Activated naive CD8-positive, alpha-beta T cell treated with anti-CD3 and anti-CD28 coated beads, Interleukin-2, amount 50 U/mL, for 24 hours (primary cell): ENCODE measurements around the gene E2F4.
A peak's percentile ranks its signal among the peaks of the same experiment; 100 is the strongest.

Experiments
- ATAC-seq: fragments of 150-1000 bp; cut with Tn5 transposase; one replicate; pipeline ENCODE4 v1.10.0; 2021
- DNase-seq: peaks from one replicate; pipeline ENCODE4 v3.0.0; 2021
- H3K27ac Mint-ChIP-seq: one replicate; pipeline ENCODE4 v1.8.0; 2021; ENCODE audit warnings: mild to moderate bottlenecking, mixed read lengths
- H3K27me3 Mint-ChIP-seq: one replicate; pipeline ENCODE4 v1.8.0; 2021; ENCODE audit warnings: mixed read lengths
- H3K36me3 Mint-ChIP-seq: one replicate; pipeline ENCODE4 v1.8.0; 2021; ENCODE audit warnings: low read depth, mixed read lengths
- H3K4me1 Mint-ChIP-seq: one replicate; pipeline ENCODE4 v1.8.0; 2021; ENCODE audit warnings: mixed read lengths
- H3K4me3 Mint-ChIP-seq: one replicate; pipeline ENCODE4 v1.8.0; 2021; ENCODE audit warnings: mild to moderate bottlenecking, moderate library complexity, mixed read lengths
- H3K9me3 Mint-ChIP-seq: one replicate; pipeline ENCODE4 v1.8.0; 2021; ENCODE audit warnings: mixed read lengths

The E2F4 gene

DNA sequence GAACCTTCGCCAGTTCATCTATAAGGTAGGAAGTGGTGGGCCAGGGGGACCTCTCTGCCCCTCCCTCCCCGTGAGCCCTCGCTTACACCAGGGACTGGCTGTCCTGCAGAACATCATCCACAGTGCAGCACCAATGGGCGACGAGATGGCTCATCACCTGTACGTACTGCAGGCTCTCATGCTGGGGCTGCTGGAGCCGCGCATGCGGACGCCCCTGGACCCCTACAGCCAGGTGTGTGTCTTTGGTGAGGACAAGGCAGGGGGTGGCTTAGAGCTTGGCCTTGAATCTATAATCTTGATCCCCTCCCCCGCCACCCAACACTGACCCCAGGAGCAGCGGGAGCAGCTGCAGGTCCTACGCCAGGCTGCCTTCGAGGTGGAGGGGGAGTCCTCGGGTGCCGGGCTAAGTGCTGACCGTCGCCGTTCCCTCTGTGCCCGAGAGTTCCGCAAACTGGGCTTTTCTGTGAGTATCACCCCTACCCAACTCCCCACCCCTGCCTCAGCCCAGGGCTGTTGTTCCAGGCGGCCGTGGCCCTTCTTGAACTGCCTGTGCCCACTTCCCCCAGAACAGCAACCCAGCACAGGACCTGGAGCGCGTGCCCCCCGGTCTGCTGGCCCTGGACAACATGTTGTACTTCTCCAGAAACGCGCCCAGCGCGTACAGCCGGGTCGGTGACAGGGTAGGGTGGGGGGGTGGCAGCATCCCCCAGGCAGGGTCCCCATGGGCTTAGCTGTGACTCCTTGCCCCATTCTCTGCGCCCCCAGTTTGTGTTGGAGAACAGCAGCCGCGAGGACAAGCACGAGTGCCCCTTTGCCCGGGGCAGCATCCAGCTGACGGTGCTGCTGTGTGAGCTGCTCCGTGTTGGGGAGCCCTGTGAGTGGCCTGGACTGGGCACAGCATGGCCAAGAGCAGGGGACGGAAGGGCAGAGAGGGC lies 9.7 kb downstream of the E2F4 start:
- ATAC-seq: no peak
- Mint-ChIP-seq H3K9me3 (no peaks in the 10 kb centered on the region), H3K4me3 (no peak overlapping the region), H3K27me3 (no peaks in the 10 kb centered on the region), H3K36me3 (peaks cover 19% of the 10 kb centered on the region), H3K27ac (no peak overlapping the region), H3K4me1 (peaks cover 2% of the 10 kb centered on the region)
- DNase-seq: no peak

DNA sequence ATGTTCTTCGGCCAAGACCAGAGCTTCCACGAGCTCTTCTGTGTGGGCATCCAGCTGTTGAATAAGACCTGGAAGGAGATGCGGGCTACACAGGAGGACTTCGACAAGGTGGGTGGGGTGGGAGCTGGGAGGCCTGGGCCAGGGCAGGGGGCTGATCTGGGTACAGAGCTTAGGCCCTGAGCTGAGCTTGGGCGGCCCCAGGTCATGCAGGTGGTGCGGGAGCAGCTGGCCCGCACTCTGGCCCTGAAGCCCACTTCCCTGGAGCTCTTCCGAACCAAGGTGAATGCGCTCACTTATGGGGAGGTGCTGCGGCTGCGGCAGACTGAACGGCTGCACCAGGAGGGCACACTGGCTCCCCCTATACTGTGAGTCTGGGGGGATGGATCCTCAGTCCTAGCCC lies 10.5 kb downstream of the E2F4 start:
- DNase-seq: no peak
- no peaks in the 10 kb centered on the region for H3K27me3 Mint-ChIP-seq
- no peaks in the 10 kb centered on the region for H3K9me3 Mint-ChIP-seq
- H3K36me3 Mint-ChIP-seq: peaks cover 15% of the 10 kb centered on the region
- no peak overlapping the region for H3K27ac Mint-ChIP-seq
- no peak for ATAC-seq
- H3K4me3 Mint-ChIP-seq: no peak overlapping the region
- no peaks in the 10 kb centered on the region for H3K4me1 Mint-ChIP-seq

DNA sequence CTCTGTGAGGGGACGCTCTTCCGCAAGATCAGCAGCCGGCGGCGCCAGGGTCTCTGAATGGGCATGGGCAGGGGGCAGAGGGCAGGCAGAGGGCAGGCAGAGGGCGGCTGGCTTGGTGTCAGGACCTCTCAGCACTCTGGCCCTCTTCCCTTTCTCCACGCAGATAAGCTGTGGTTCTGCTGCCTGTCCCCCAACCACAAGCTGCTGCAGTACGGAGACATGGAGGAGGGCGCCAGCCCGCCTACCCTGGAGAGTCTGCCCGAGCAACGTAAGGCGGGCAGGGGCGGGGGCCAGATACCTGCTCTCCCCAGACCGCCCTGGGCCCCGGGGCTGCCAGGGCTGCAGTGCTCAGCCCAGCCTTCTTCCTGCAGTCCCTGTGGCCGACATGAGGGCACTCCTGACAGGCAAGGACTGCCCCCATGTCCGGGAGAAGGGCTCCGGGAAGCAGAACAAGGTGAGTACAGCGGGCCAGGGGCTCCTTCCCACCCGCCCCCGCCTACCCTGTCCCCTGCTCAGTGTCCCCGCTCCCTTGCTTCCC lies 11.1 kb downstream of the E2F4 start:
- no peak for ATAC-seq
- H3K36me3 Mint-ChIP-seq: peaks cover 14% of the 10 kb centered on the region

DNA sequence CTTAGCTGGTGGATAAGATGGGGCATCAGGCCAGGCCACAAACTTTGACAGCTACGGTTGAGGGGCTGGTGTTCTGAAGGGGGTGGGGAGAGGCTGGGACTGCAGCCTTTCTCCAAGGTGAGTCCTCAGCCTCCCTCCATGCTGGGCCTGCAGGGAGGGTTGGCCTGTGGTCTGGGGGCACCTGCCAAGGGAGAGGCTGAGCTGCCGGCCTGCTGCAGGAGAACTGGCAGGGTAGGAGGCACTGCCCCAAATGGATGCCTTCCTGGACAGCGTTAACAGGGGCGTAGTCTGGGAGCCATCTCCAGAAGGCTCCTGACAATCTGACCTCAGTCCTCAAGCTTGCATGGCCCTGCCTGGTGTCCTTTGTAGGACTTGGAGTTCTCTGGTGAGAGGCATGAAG lies 12.1 kb downstream of the E2F4 start:
- Mint-ChIP-seq H3K9me3 (no peaks in the 10 kb centered on the region), H3K36me3 (peaks cover 8% of the 10 kb centered on the region), H3K4me1 (no peaks in the 10 kb centered on the region), H3K4me3 (no peak overlapping the region), H3K27ac (no peak overlapping the region), H3K27me3 (no peaks in the 10 kb centered on the region)
- DNase-seq (no peak), ATAC-seq (no peak)

More for the DNA sequence above, 11.1 kb downstream of the E2F4 start:
- H3K4me1 Mint-ChIP-seq: no peaks in the 10 kb centered on the region
- H3K27me3 Mint-ChIP-seq: no peaks in the 10 kb centered on the region
- DNase-seq: no peak
- H3K9me3 Mint-ChIP-seq: no peaks in the 10 kb centered on the region
- H3K27ac Mint-ChIP-seq: no peak overlapping the region
- no peak overlapping the region for H3K4me3 Mint-ChIP-seq

DNA sequence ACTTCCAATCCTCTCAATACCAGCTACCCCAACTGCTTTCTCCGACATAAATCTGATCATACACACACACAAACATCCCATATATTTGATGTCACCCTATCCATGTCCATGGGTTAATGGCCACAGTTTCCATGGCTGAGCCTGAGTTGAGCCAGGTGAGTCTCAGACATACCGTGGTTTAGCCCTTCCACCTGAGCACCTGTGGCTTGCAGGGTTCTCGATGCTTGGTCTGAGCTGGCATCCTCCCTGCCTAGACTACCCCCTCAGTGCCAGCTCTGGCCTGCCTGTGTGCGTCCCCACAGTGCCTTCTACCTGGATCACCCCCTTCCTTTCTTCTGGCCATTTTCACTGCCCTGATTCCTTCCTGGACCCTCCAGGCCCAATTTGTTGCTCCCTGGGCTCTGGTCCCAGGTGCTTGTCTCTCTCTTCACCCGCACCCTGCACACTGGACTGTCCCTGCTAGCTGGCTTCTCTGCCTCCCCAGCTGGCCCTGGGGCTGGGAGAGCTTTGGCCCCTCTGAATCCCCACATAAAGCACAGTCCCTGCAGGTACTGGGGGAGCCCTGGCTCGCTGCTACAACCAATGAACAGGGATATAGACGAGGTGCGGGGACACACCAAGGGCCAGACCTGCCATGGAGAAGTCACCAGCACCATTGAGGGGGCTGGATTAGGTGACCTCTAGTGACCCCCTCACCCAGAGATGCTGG lies 14.3 kb downstream of the E2F4 start:
- no peaks in the 10 kb centered on the region for H3K27me3 Mint-ChIP-seq
- no peaks in the 10 kb centered on the region for H3K4me1 Mint-ChIP-seq
- no peak overlapping the region for H3K4me3 Mint-ChIP-seq
- no peaks in the 10 kb centered on the region for H3K9me3 Mint-ChIP-seq
- no peak for ATAC-seq
- H3K36me3 Mint-ChIP-seq: peaks cover 5% of the 10 kb centered on the region
- peak overlapping the region; percentile 52 for H3K27ac Mint-ChIP-seq
- DNase-seq: no peak

DNA sequence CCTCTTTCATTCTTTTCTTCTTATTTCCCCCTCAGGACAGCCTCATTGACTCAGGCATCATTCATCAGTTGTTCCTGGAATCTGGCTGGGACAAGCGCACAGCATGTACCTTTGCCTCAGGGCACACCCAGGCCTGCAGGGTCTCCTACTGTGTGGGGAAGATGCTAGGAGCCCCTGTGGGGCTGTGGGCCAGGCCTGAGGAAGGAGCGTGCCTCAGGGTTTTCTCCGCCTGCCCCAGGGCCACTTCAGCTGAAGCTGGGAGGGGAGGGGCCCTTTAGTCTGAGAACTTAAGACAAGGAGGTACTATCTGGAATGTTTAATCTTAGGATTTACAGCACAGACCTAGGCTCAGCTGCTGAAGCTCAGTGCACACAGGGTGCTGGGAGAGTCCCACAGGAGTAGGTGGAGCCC lies 14.9 kb downstream of the E2F4 start:
- Mint-ChIP-seq H3K36me3 (peaks cover 5% of the 10 kb centered on the region), H3K4me3 (no peak overlapping the region), H3K9me3 (no peaks in the 10 kb centered on the region), H3K27me3 (no peaks in the 10 kb centered on the region), H3K4me1 (no peaks in the 10 kb centered on the region), H3K27ac (no peak overlapping the region)
- ATAC-seq: no peak
- no peak for DNase-seq

DNA sequence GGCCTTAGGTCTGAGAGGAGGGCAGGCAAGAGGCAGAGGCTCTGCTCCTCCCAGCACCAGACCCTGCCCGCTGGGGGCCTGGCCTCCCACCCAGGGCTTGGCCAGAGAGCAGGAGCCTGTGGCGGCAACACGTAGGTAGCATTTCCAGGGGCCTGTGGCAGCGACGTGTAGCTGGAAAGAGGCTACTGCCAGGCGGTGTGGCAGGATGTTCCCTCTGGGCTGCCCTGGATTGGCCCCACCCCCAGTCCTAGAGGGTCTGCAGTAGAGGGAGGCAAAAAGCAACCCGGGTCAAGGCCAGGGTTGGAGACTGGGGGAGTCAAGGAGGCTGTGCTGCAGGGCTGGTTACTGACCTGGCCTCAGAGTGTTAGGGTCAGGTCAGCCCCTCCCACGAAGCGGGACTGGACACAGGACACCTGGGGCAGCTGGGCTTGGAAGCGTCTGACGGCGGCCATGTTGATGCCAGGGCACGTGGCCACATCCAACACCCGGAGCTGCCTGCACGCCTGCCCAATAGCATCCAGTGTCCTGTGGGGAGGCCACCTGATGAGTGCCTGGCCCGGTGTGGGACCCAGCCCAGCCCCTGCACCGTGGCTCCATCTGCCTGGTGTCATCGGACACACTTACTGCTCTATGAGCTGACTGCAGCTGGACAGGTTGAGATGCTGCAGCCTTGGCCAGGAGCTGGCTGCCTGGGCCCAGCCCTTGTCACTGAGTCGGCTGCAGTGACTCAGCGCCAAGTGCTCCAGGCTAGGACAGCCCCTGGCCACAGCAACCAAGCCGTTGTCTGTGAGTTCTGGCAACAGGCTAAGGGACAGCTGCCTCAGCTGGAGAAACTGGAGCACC lies 15.5 kb downstream of the E2F4 start:
- no peak overlapping the region for H3K4me3 Mint-ChIP-seq
- H3K27ac Mint-ChIP-seq: no peak overlapping the region
- ATAC-seq (no peak), DNase-seq (no peak)
- H3K27me3 Mint-ChIP-seq: no peaks in the 10 kb centered on the region
- peaks cover 5% of the 10 kb centered on the region for H3K36me3 Mint-ChIP-seq
- H3K4me1 Mint-ChIP-seq: no peaks in the 10 kb centered on the region
- no peaks in the 10 kb centered on the region for H3K9me3 Mint-ChIP-seq

DNA sequence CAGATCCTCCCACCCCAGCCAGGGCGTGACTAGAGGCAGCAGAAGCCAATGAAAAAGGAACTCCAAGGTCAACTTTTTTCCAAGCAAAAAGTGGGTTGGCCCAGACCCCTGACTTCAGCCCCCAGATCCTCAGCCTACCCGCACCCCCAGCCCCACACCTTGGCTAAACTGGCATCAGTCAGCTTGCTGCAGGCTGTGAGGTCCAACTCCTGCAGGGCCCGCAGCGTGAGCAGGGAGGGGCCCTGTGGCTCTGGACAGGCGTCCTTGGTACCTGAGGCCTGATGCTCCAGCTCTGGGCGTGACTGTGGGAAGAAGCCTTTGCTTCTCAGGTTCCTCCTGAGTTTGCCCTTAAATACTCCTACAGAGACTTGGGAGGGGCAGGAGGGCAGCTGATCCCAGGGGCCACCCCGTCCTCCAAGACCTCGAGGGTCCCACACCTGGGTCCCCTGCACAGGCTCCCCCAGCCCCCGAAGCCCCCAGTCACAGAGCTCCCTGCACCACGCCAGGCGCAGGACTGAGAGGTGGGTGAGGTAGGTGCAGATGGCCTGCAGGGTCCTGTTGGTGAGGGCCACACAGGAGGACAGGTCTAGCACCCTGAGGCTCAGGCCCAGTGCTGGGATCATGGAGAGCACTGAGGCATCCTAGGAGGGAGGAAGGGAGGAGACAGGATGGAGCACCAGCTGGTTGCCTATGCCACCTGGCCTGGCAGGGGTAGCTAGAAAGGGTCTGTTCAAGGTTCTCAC lies 16.4 kb downstream of the E2F4 start:
- H3K27ac Mint-ChIP-seq: peak overlapping the region; percentile 9
- no peak overlapping the region for H3K4me3 Mint-ChIP-seq
- H3K9me3 Mint-ChIP-seq: no peaks in the 10 kb centered on the region
- no peaks in the 10 kb centered on the region for H3K4me1 Mint-ChIP-seq
- peaks cover 5% of the 10 kb centered on the region for H3K36me3 Mint-ChIP-seq
- ATAC-seq: peak; percentile 2
- DNase-seq: no peak
- H3K27me3 Mint-ChIP-seq: no peaks in the 10 kb centered on the region

DNA sequence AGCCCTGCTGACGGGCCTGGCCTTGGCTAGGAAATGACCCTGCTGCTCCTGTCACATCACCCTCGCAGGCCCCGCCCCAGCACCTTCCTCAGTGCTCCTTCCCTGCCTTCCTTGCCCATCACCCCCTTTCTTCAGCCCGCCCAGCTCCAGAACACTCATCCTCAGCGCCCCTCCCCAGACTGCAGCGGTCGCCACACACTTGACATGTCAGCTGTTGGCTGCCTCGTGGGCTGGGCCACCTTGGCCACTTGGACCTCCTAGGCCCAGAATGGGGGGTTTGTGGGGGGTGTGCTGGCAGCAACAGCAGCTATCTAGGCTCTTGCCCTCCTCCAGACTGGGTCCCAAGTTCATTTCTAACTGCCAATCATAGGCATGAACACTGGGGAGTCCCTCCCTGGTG lies 17.6 kb downstream of the E2F4 start:
- Mint-ChIP-seq H3K27me3 (no peaks in the 10 kb centered on the region), H3K4me1 (no peaks in the 10 kb centered on the region), H3K9me3 (no peaks in the 10 kb centered on the region), H3K4me3 (no peak overlapping the region), H3K36me3 (peaks cover 5% of the 10 kb centered on the region), H3K27ac (no peak overlapping the region)
- ATAC-seq (no peak), DNase-seq (no peak)

DNA sequence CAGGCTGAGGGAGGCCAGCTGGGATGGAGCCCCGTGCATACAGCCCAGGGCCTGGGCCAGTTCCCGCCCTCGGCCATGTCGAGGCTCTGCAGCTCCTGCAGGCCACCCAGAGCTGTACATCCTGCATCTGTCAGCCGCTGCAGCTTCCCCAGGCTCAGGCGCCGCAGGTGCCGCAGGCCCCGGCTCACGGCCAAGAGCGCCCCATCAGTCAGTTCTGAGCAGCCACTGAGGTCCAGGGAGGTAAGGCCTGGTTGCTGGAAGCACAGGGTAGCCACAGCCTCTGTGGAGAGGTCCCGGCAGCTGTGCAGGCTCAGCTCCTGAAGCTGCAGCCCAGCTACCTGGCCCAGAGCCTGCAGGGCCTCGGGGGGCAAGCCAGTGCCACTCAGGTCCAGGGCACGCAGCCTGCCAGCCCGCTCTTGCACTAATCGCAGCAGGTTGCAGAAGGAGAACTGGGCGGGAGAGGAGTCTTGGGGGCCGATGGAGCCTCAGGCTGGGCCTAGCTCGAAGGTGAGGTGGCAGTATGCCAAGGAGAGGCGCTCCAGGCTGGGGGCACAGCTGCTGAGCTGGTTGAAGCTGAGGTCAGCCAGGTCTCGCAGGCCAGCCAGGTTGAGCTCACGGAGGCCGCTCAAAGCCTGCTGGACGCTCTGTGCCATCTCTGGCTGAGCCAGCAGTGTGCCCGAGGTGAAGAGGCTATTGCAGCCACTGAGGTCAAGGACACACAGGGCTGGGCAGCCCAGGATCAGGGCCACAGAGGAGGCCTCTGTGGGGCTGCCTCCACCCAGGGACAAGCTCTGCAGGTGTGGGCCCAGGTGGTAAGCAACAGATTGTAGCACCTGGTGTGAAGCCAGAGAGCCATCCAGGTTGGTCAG lies 18.3 kb downstream of the E2F4 start:
- no peak for ATAC-seq
- DNase-seq: no peak
- H3K9me3 Mint-ChIP-seq: no peaks in the 10 kb centered on the region
- no peaks in the 10 kb centered on the region for H3K4me1 Mint-ChIP-seq
- no peak overlapping the region for H3K27ac Mint-ChIP-seq
- H3K36me3 Mint-ChIP-seq: peaks cover 5% of the 10 kb centered on the region
- no peak overlapping the region for H3K4me3 Mint-ChIP-seq
- H3K27me3 Mint-ChIP-seq: no peaks in the 10 kb centered on the region

DNA sequence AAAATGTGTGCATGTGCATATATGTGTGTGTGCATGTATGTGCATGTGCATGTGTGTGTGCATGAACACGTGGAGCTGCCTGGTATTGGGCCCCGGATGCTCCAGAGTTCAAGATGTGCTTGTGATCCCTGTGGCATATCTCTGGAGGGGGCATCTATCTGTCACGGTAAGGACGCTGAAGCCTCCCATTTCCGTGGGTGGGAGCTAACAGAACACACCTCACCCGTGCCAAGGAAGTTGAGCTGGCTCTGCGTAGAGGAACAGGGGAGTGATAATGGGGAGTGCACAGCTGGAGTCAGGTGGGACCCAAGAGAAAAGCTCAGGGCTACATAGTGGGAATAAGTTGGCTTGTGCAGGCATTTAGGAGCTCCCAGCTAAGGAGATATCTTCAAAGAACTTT lies 19.7 kb downstream of the E2F4 start:
- H3K4me3 Mint-ChIP-seq: no peak overlapping the region
- ATAC-seq: no peak
- H3K27ac Mint-ChIP-seq: no peak overlapping the region
- H3K36me3 Mint-ChIP-seq: no peaks in the 10 kb centered on the region
- H3K9me3 Mint-ChIP-seq: no peaks in the 10 kb centered on the region
- no peak for DNase-seq
- no peaks in the 10 kb centered on the region for H3K27me3 Mint-ChIP-seq
- no peaks in the 10 kb centered on the region for H3K4me1 Mint-ChIP-seq

DNA sequence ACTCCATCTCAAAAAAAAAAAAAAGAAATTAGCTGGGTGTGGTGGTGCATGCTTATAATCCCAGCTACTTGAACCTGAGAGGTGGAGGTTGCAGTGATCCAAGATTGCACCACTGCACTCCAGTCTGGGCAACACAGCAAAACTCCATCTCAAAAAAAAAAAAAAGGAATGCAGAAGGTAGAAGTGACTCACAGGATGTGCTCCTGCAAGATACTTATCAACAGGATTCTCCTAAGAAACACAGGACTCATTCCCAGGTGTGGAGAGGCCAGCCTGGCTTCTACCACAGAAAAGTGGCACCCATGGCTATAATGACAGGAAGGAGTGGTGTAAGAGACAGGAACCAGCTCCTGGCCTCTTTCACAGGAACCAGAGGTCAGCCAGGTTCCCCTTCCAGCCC lies 20.8 kb downstream of the E2F4 start:
- H3K27ac Mint-ChIP-seq: no peak overlapping the region
- DNase-seq (no peak), ATAC-seq (no peak)
- H3K9me3 Mint-ChIP-seq: no peaks in the 10 kb centered on the region
- no peaks in the 10 kb centered on the region for H3K36me3 Mint-ChIP-seq
- no peaks in the 10 kb centered on the region for H3K4me1 Mint-ChIP-seq
- H3K27me3 Mint-ChIP-seq: no peaks in the 10 kb centered on the region
- no peak overlapping the region for H3K4me3 Mint-ChIP-seq
